K562 (cell line): ENCODE results near the gene CEP135. TPM values are rescaled to one million over a fixed set of nuclear protein-coding genes. Genes with fewer than 3 reads are reported as not detected.
A peak's percentile ranks its signal among the peaks of the same experiment; 100 is the strongest.

Source experiments
- ATAC-seq: fragments of 200-7000 bp; cut with Tn5 transposase; 3 replicates; pipeline ENCODE4 v1.9.1; 2020; ENCODE audit warnings: moderate library complexity
- BruUV-seq: library from RNA; stranded (reverse); fragments of 400-500 nt; replicated peaks from 2 replicates; lab custom pipeline; 2021; lab: Mats Ljungman, UMichigan
- CTCF ChIA-PET: fragments of 300-600 bp; formaldehyde crosslinking; extraction: SDS; loops from one replicate; lab custom pipeline; 2021; ENCODE audit warnings: low intra/inter-chr PET ratio; lab: Yijun Ruan, JAX
- POLR2A ChIA-PET: fragments of 300-600, 350-650 bp; sonication (Branson Sonifier 250); formaldehyde crosslinking; extraction: SDS; loops from one replicate; lab custom pipeline; 2021; ENCODE audit warnings: antibody characterized with exemption, inconsistent platforms; lab: Yijun Ruan, JAX
- DNase-seq, 4 experiments: peaks; one replicate each; pipeline versions ENCODE4 v3.0.0 to v3.0.0-alpha.2; 2011 to 2018; ENCODE audit warnings: low spot score in 3 of 4, mixed read lengths in 3 of 4; ENCODE audit errors: extremely low read depth in 1 of 4
- FAIRE-seq: peaks from 2 replicates; lab custom pipeline; 2011; peaks lifted over from hg19 to GRCh38; lab: Jason Lieb, UNC
- H2AFZ ChIP-seq: 2 replicates; pipeline ENCODE4 v1.6.0; 2011; ENCODE audit warnings: low read depth, low read length, control low read depth, inconsistent platforms
- H3K27ac ChIP-seq: fragments of 200-600 bp; 3 replicates; pipeline ENCODE4 v1.8.0; 2011; ENCODE audit warnings: low read depth, mild to moderate bottlenecking, control low read depth, inconsistent platforms, low read length, moderate library complexity, mixed read lengths; ENCODE audit errors: extremely low read depth
- H3K27me3 ChIP-seq, 2 experiments: fragments of 300-600 bp in 1 of 2; 2 replicates in 1 of 2; 3 replicates in 1 of 2; pipeline versions ENCODE4 v1.6.0 to v1.8.0; 2011; ENCODE audit warnings: inconsistent platforms in 2 of 2, low read length in 2 of 2, mild to moderate bottlenecking in 1 of 2, mixed read lengths in 1 of 2, moderate library complexity in 1 of 2; ENCODE audit not compliant: control insufficient read depth in 2 of 2, insufficient read depth in 2 of 2
- H3K36me3 ChIP-seq: fragments of 300-600 bp; 3 replicates; pipeline ENCODE4 v1.8.0; 2011; ENCODE audit warnings: mild to moderate bottlenecking, low read length, inconsistent platforms; ENCODE audit not compliant: control insufficient read depth, insufficient read depth
- H3K4me1 ChIP-seq, 2 experiments: fragments of 200-600 bp in 1 of 2; replicated peaks in 1 of 2; 2 replicates in 1 of 2; 3 replicates in 1 of 2; pipeline versions ENCODE4 v1.5.1 to v1.8.0; 2011; ENCODE audit warnings: inconsistent platforms in 2 of 2, low read length in 2 of 2, mild to moderate bottlenecking in 1 of 2, mixed read lengths in 1 of 2, moderate library complexity in 1 of 2; ENCODE audit not compliant: control insufficient read depth in 2 of 2, insufficient read depth in 2 of 2
- H3K4me2 ChIP-seq: 2 replicates; pipeline ENCODE4 v1.6.1; 2011; ENCODE audit warnings: low read length, control low read depth, inconsistent platforms, mixed read lengths; ENCODE audit not compliant: insufficient read depth
- H3K4me3 ChIP-seq: fragments of 200-600 bp; sonication (generic), shearing (Covaris generic); 2 replicates; pipeline ENCODE4 v1.5.1; 2016; ENCODE audit warnings: control low read depth, inconsistent platforms
- H3K79me2 ChIP-seq: fragments of 200-600 bp; 3 replicates; pipeline ENCODE4 v1.8.0; 2011; ENCODE audit warnings: low read length, inconsistent platforms; ENCODE audit not compliant: control insufficient read depth, insufficient read depth
- H3K9ac ChIP-seq, 2 experiments: 2 replicates each; pipeline versions ENCODE4 v1.6.0 to v1.6.1; 2011; ENCODE audit warnings: low read depth in 2 of 2, low read length in 2 of 2, control low read depth in 1 of 2, inconsistent platforms in 1 of 2, mild to moderate bottlenecking in 1 of 2, mixed read lengths in 1 of 2; ENCODE audit not compliant: insufficient read depth in 1 of 2
- H3K9me1 ChIP-seq: one replicate; pipeline ENCODE4 v1.6.0; 2011; ENCODE audit warnings: inconsistent platforms, mild to moderate bottlenecking, low read length, moderate library complexity; ENCODE audit not compliant: control insufficient read depth, insufficient read depth
- H3K9me3 ChIP-seq: replicated peaks from 2 replicates; pipeline ENCODE4 v1.5.1; 2011; ENCODE audit warnings: low read depth, low read length, inconsistent platforms; ENCODE audit not compliant: control insufficient read depth, insufficient read depth
- H4K20me1 ChIP-seq: replicated peaks from 2 replicates; pipeline ENCODE4 v1.6.1; 2011; ENCODE audit warnings: low read length, inconsistent platforms, mixed read lengths; ENCODE audit not compliant: control insufficient read depth, insufficient read depth
- CAMTA2 ChIP-seq: fragments of 250-450 bp; sonication (Bioruptor Pico); conservative IDR thresholded peaks from 2 replicates; pipeline ENCODE4 v1.5.1; 2022
- FOXM1 ChIP-seq, 2 experiments: fragments of 450-650 bp in 1 of 2; sonication (generic) in 1 of 2; formaldehyde crosslinking in 1 of 2; IDR thresholded peaks; 2 replicates each; pipeline versions ENCODE4 v1.6.1 to v1.9.0; 2017 to 2022; ENCODE audit warnings: low read depth in 2 of 2, mild to moderate bottlenecking in 2 of 2, missing genetic modification reagents in 1 of 2, moderate library complexity in 1 of 2
- HDAC3 ChIP-seq: fragments of 450-650 bp; IDR thresholded peaks from 2 replicates; pipeline ENCODE4 v1.6.1; 2018; ENCODE audit warnings: borderline replicate concordance, mild to moderate bottlenecking, moderate library complexity; ENCODE audit not compliant: partially characterized antibody
- KDM5B ChIP-seq: fragments of 200-600 bp; sonication (generic); IDR thresholded peaks from 2 replicates; pipeline ENCODE4 v1.6.1; 2012; ENCODE audit warnings: low read depth, mild to moderate bottlenecking, moderate library complexity, low read length, control low read depth, inconsistent platforms; ENCODE audit not compliant: insufficient replicate concordance
- MTA2 ChIP-seq: fragments of 450-650 bp; IDR thresholded peaks from 2 replicates; pipeline ENCODE4 v1.6.1; 2016; ENCODE audit warnings: low read depth
- NEUROD1 ChIP-seq: fragments of 150-350 bp; IDR thresholded peaks from 2 replicates; pipeline ENCODE4 v1.6.1; 2014; ENCODE audit warnings: borderline replicate concordance, low read length, low read depth; ENCODE audit not compliant: partially characterized antibody
- RBM25 ChIP-seq: fragments of 200-400 bp; formaldehyde crosslinking; IDR thresholded peaks from 2 replicates; pipeline ENCODE4 v1.6.1; 2018; ENCODE audit warnings: low read length, low read depth, moderate library complexity; ENCODE audit not compliant: severe bottlenecking
- SMARCC2 ChIP-seq: fragments of 450-650 bp; IDR thresholded peaks from 2 replicates; pipeline ENCODE4 v1.6.1; 2017; ENCODE audit warnings: antibody characterized with exemption, moderate library complexity, mild to moderate bottlenecking, low read depth
- SREBF1 ChIP-seq: fragments of 150-350 bp; IDR thresholded peaks from 2 replicates; pipeline ENCODE4 v1.6.1; 2014; ENCODE audit warnings: antibody characterized with exemption, low read depth, low read length, borderline replicate concordance
- YY1 ChIP-seq, 3 experiments: IDR thresholded peaks; 2 replicates each; pipeline ENCODE4 v1.6.1; 2011; ENCODE audit warnings: low read length in 2 of 3, mild to moderate bottlenecking in 2 of 3, moderate library complexity in 2 of 3, borderline replicate concordance in 1 of 3, control low read depth in 1 of 3, low read depth in 1 of 3; ENCODE audit not compliant: insufficient read depth in 3 of 3, insufficient replicate concordance in 2 of 3, control insufficient read depth in 1 of 3, insufficient read length in 1 of 3; ENCODE audit errors: extremely low read depth in 1 of 3
- ZBED1 ChIP-seq: IDR thresholded peaks from 2 replicates; pipeline ENCODE4 v1.6.1; 2014
- ZKSCAN3 ChIP-seq: fragments of 250-450 bp; sonication (Bioruptor Pico); IDR thresholded peaks from 2 replicates; pipeline ENCODE4 v1.4.0; 2020
- ZNF184 ChIP-seq: sonication (generic); formaldehyde crosslinking; IDR thresholded peaks from 2 replicates; pipeline ENCODE4 v1.5.0; 2020; ENCODE audit warnings: missing genetic modification reagents
- ZNF644 ChIP-seq: fragments of 200-800 bp; sonication (Bioruptor generic); IDR thresholded peaks from 2 replicates; pipeline ENCODE4 v1.6.1; 2016; ENCODE audit warnings: low read depth, missing genetic modification characterization, missing compliant biosample characterization
- ZNF696 ChIP-seq: fragments of 250-450 bp; sonication (Bioruptor Pico); conservative IDR thresholded peaks from 2 replicates; pipeline ENCODE4 v1.4.0; 2020; ENCODE audit warnings: mild to moderate bottlenecking, moderate library complexity
- WGBS: fragments of 100-300 bp; shearing (Covaris generic); methylation state at CpG from one replicate; pipeline ENCODE4 v1.1.6; 2016; ENCODE audit warnings: low coverage, mixed read lengths; ENCODE audit not compliant: insufficient coverage; ENCODE audit errors: missing lambda C conversion rate; 5-methylcytosine and 5-hydroxymethylcytosine counted together
- in situ Hi-C: fragments of 300-500 bp; cut with MboI; formaldehyde crosslinking; loops from 4 replicates; pipeline ENCODE4 v1.15.0; 2018; ENCODE audit warnings: inconsistent platforms, mixed read lengths
- intact Hi-C: fragments of 100-400 bp; cut with micrococcal nuclease; formaldehyde crosslinking; loops from 2 replicates; pipeline ENCODE4 v1.14.2; 2022
- polyA plus RNA-seq, 8 experiments: library from polyadenylated mRNA; depleted of rRNA in 4 of 8; stranded (reverse) in 5 of 8; unstranded in 3 of 8; fragments of >200 nt; fragmentation: Nextera tagmentation in 2 of 8; fragmentation: Illumina TruSeq in 1 of 8; extraction: Ambion mirVana in 2 of 8; extraction: Trizol in 1 of 8; gene quantifications; 2 replicates each; pipeline versions ENCODE4 v1.2.1 to v1.2.3, GENCODE V29; 2011 to 2014; ENCODE audit warnings: inconsistent platforms in 1 of 8, missing spikeins in 1 of 8
- total RNA-seq, 7 experiments: library from RNA; depleted of rRNA in 6 of 7; stranded (reverse); fragments of >200 nt in 6 of 7; fragmentation: Illumina TruSeq in 2 of 7; extraction: Trizol in 2 of 7; gene quantifications; 2 replicates each; pipeline versions ENCODE4 v1.2.1 to v1.2.3, GENCODE V29; 2011 to 2021; ENCODE audit warnings: low replicate concordance in 1 of 7
- TF ChIP-seq, protein P1 (sequence below): fragments of 200-400 bp; formaldehyde crosslinking; IDR thresholded peaks from 2 replicates; pipeline ENCODE4 v1.6.1; 2017; ENCODE audit warnings: mild to moderate bottlenecking, low read depth, low read length, moderate library complexity
- TF ChIP-seq, protein P2 (sequence below): IDR thresholded peaks from 2 replicates; pipeline ENCODE4 v1.6.1; 2011; ENCODE audit warnings: borderline replicate concordance, low read depth, mild to moderate bottlenecking, moderate library complexity, low read length; ENCODE audit not compliant: insufficient read depth, poor library complexity, severe bottlenecking

CEP135 gene
- total and polyA plus RNA-seq, 9 of the 15 experiments (the other 6 are each of a cell fraction or from before 2014, with no cell fraction given) = 3.1 to 18.9 (median 15.3) TPM

DNA sequence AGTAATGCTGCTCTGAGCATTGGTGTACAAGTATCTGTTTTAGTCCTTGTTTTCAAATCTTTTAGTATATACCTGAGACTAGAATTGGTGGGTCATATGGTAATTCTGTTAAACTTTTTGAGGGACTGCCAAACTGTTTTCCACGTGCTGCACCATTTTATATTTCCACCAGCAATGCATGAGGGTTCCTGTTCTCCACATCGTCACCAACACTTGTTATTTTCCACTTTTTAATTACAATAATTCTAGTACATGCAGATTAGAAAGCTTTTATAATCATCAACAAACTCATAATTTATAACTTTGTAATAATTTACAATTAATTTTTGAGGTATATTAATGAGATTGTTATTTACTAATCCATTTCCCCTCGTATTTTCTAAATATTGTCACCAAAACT, 79.4 kb downstream of the CEP135 start:
- no TSS peak for BruUV-seq
- no peaks in the 10 kb centered on the region for H3K79me2 ChIP-seq
- ATAC-seq (no peak), DNase-seq (no peak), FAIRE-seq (no peak)
- no peaks in the 10 kb centered on the region for H3K9me1 ChIP-seq
- in situ Hi-C loops = no loop called here
- no peak overlapping the region for H3K9ac ChIP-seq
- no peaks in the 10 kb centered on the region for H3K4me1 ChIP-seq
- no peaks in the 10 kb centered on the region for H3K27me3 ChIP-seq
- TF ChIP-seq KDM5B (no peak), YY1 (IDR thresholded peaks at IDR 0.05; ENCODE audit: borderline replicate concordance in 1 of 3, control insufficient read depth in 1 of 3, extremely low read depth in 1 of 3, insufficient read depth in 3 of 3, insufficient read length in 1 of 3, insufficient replicate concordance in 2 of 3, low read depth in 1 of 3, low read length in 2 of 3) (no peak), ZNF696 (no peak), SREBF1 (no peak), CAMTA2 (CRISPR knock-in tag) (no peak), ZBED1 (no peak), FOXM1 (IDR thresholded peaks at IDR 0.05; ENCODE audit: low read depth) (no peak), FOXM1 (CRISPR knock-in tag; IDR thresholded peaks at IDR 0.05; ENCODE audit: low read depth) (no peak), ZNF644 (tag) (no peak), MTA2 (no peak), NEUROD1 (no peak), ZKSCAN3 (no peak), RBM25 (peak; percentile 50), ZNF184 (CRISPR knock-in tag) (peak; percentile 87), HDAC3 (no peak), SMARCC2 (no peak)
- TF ChIP-seq, protein P1, sequence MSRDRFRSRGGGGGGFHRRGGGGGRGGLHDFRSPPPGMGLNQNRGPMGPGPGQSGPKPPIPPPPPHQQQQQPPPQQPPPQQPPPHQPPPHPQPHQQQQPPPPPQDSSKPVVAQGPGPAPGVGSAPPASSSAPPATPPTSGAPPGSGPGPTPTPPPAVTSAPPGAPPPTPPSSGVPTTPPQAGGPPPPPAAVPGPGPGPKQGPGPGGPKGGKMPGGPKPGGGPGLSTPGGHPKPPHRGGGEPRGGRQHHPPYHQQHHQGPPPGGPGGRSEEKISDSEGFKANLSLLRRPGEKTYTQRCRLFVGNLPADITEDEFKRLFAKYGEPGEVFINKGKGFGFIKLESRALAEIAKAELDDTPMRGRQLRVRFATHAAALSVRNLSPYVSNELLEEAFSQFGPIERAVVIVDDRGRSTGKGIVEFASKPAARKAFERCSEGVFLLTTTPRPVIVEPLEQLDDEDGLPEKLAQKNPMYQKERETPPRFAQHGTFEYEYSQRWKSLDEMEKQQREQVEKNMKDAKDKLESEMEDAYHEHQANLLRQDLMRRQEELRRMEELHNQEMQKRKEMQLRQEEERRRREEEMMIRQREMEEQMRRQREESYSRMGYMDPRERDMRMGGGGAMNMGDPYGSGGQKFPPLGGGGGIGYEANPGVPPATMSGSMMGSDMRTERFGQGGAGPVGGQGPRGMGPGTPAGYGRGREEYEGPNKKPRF = no peak
- TF ChIP-seq, protein P2, sequence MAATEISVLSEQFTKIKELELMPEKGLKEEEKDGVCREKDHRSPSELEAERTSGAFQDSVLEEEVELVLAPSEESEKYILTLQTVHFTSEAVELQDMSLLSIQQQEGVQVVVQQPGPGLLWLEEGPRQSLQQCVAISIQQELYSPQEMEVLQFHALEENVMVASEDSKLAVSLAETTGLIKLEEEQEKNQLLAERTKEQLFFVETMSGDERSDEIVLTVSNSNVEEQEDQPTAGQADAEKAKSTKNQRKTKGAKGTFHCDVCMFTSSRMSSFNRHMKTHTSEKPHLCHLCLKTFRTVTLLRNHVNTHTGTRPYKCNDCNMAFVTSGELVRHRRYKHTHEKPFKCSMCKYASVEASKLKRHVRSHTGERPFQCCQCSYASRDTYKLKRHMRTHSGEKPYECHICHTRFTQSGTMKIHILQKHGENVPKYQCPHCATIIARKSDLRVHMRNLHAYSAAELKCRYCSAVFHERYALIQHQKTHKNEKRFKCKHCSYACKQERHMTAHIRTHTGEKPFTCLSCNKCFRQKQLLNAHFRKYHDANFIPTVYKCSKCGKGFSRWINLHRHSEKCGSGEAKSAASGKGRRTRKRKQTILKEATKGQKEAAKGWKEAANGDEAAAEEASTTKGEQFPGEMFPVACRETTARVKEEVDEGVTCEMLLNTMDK = no peak
- CTCF ChIA-PET = no interaction called here
- H3K36me3 ChIP-seq = peaks cover 29% of the 10 kb centered on the region
- no peaks in the 10 kb centered on the region for H3K9me3 ChIP-seq
- H3K4me3 ChIP-seq = no peak overlapping the region
- 93% methylated on average over 3 of the region's 3 CpGs for WGBS
- no peak overlapping the region for H2AFZ ChIP-seq
- POLR2A ChIA-PET = no interaction called here
- no peaks in the 10 kb centered on the region for H4K20me1 ChIP-seq
- H3K4me2 ChIP-seq = no peak overlapping the region
- no peak overlapping the region for H3K27ac ChIP-seq
- intact Hi-C loops = no loop called here
